Osteocyte (in vitro differentiated cells): ENCODE results near the gene PPP1R2. TPM values are rescaled to one million over a fixed set of nuclear protein-coding genes. Genes with fewer than 3 reads are reported as not detected.

Experiments
- DNase-seq: peaks from one replicate; pipeline ENCODE4 v3.0.0; 2021; ENCODE audit warnings: mixed read lengths; ENCODE audit not compliant: unreplicated experiment; ENCODE audit errors: extremely low spot score
- H3K27ac Mint-ChIP-seq: one replicate; pipeline ENCODE4 v1.8.0; 2021; ENCODE audit warnings: mild to moderate bottlenecking, mixed read lengths; ENCODE audit not compliant: unreplicated experiment
- H3K27me3 Mint-ChIP-seq: one replicate; pipeline ENCODE4 v1.8.0; 2021; ENCODE audit warnings: mixed read lengths; ENCODE audit not compliant: unreplicated experiment
- H3K36me3 Mint-ChIP-seq: one replicate; pipeline ENCODE4 v1.8.0; 2021; ENCODE audit warnings: mixed read lengths; ENCODE audit not compliant: unreplicated experiment
- H3K4me1 Mint-ChIP-seq: one replicate; pipeline ENCODE4 v1.8.0; 2021; ENCODE audit warnings: mixed read lengths; ENCODE audit not compliant: unreplicated experiment
- H3K4me3 Mint-ChIP-seq: one replicate; pipeline ENCODE4 v1.8.0; 2021; ENCODE audit warnings: mild to moderate bottlenecking, moderate library complexity, mixed read lengths; ENCODE audit not compliant: unreplicated experiment
- H3K9me3 Mint-ChIP-seq: one replicate; pipeline ENCODE4 v1.8.0; 2021; ENCODE audit warnings: mixed read lengths; ENCODE audit not compliant: unreplicated experiment
- CTCF ChIP-seq: fragments of 200-600 bp; sonication (generic); IDR thresholded peaks from 2 replicates; pipeline ENCODE4 v1.5.0; 2021; ENCODE audit warnings: antibody characterized with exemption, mild to moderate bottlenecking, moderate library complexity
- total RNA-seq: library from RNA; stranded (reverse); gene quantifications from 2 replicates; pipeline ENCODE4 v1.2.1, GENCODE V29; 2021

Gene PPP1R2
- total RNA-seq, 1 donor from 2014 or later, result 42.2 TPM

- Mint-ChIP-seq H3K4me1 (peaks cover 19% of the 10 kb centered on the region), H3K36me3 (peaks cover 4% of the 10 kb centered on the region), H3K27ac (no peak overlapping the region), H3K27me3 (no peaks in the 10 kb centered on the region), H3K9me3 (no peaks in the 10 kb centered on the region), H3K4me3 (no peak overlapping the region)
- no peak for TF ChIP-seq CTCF
- no peak for DNase-seq
Measured at GRCh38 chr3:195535293-195535692, 7.8 kb downstream of the PPP1R2 start.

- peaks cover 8% of the 10 kb centered on the region for H3K36me3 Mint-ChIP-seq
- H3K4me1 Mint-ChIP-seq, result peaks cover 8% of the 10 kb centered on the region
- DNase-seq, result no peak
- no peak for TF ChIP-seq CTCF
- no peaks in the 10 kb centered on the region for H3K27me3 Mint-ChIP-seq
- H3K4me3 Mint-ChIP-seq, result no peak overlapping the region
- H3K9me3 Mint-ChIP-seq, result no peaks in the 10 kb centered on the region
- H3K27ac Mint-ChIP-seq, result no peak overlapping the region
Measured at GRCh38 chr3:195532834-195533233, 10.3 kb downstream of the PPP1R2 start.

GRCh38 chr3:195532345-195532744, 10.8 kb downstream of the PPP1R2 start:
- H3K9me3 Mint-ChIP-seq, result no peaks in the 10 kb centered on the region
- DNase-seq, result no peak
- H3K27me3 Mint-ChIP-seq, result no peaks in the 10 kb centered on the region
- H3K4me1 Mint-ChIP-seq, result peaks cover 8% of the 10 kb centered on the region
- H3K4me3 Mint-ChIP-seq, result no peak overlapping the region
- no peak overlapping the region for H3K27ac Mint-ChIP-seq
- no peak for TF ChIP-seq CTCF
- peaks cover 10% of the 10 kb centered on the region for H3K36me3 Mint-ChIP-seq

- no peak for TF ChIP-seq CTCF
- peaks cover 11% of the 10 kb centered on the region for H3K36me3 Mint-ChIP-seq
- DNase-seq, result no peak
- H3K4me3 Mint-ChIP-seq, result no peak overlapping the region
- no peaks in the 10 kb centered on the region for H3K27me3 Mint-ChIP-seq
- H3K27ac Mint-ChIP-seq, result no peak overlapping the region
- H3K9me3 Mint-ChIP-seq, result no peaks in the 10 kb centered on the region
- peaks cover 8% of the 10 kb centered on the region for H3K4me1 Mint-ChIP-seq
Measured at GRCh38 chr3:195531683-195532082, 11.4 kb downstream of the PPP1R2 start.

- Mint-ChIP-seq H3K36me3 (peaks cover 7% of the 10 kb centered on the region), H3K27ac (no peak overlapping the region), H3K4me1 (peaks cover 2% of the 10 kb centered on the region), H3K9me3 (no peaks in the 10 kb centered on the region), H3K27me3 (no peaks in the 10 kb centered on the region), H3K4me3 (no peak overlapping the region)
- TF ChIP-seq CTCF, result no peak
- no peak for DNase-seq
Measured at GRCh38 chr3:195526492-195526891, 16.6 kb downstream of the PPP1R2 start.
